Nephron (organoid): Measurements from ENCODE around the gene FUT7.
A peak's percentile ranks its signal among the peaks of the same experiment; 100 is the strongest.

Experiments
- H3K27ac Mint-ChIP-seq, 3 experiments: 2 replicates each; pipeline ENCODE4 v1.8.0; 2020; ENCODE audit warnings: mixed read lengths in 3 of 3, mild to moderate bottlenecking in 2 of 3, moderate library complexity in 1 of 3
- H3K27me3 Mint-ChIP-seq: 2 replicates; pipeline ENCODE4 v1.8.0; 2021; ENCODE audit warnings: low read depth, mild to moderate bottlenecking, moderate library complexity, mixed read lengths
- H3K36me3 Mint-ChIP-seq: 2 replicates; pipeline ENCODE4 v1.8.0; 2020; ENCODE audit warnings: low read depth, mixed read lengths
- H3K4me1 Mint-ChIP-seq: 2 replicates; pipeline ENCODE4 v1.8.0; 2020; ENCODE audit warnings: mixed read lengths
- H3K4me3 Mint-ChIP-seq, 3 experiments: 2 replicates each; pipeline ENCODE4 v1.8.0; 2020; ENCODE audit warnings: mild to moderate bottlenecking in 3 of 3, mixed read lengths in 3 of 3, moderate library complexity in 2 of 3
- H3K9me3 Mint-ChIP-seq: 2 replicates; pipeline ENCODE4 v1.8.0; 2020; ENCODE audit warnings: mixed read lengths
- TF ChIP-seq, protein P1 (sequence below), 3 experiments: fragments of 200-600 bp; sonication (generic); IDR thresholded peaks; one replicate each; pipeline ENCODE4 v1.5.0; 2021; ENCODE audit warnings: antibody characterized with exemption in 3 of 3; ENCODE audit not compliant: unreplicated experiment in 3 of 3

Gene FUT7

DNA sequence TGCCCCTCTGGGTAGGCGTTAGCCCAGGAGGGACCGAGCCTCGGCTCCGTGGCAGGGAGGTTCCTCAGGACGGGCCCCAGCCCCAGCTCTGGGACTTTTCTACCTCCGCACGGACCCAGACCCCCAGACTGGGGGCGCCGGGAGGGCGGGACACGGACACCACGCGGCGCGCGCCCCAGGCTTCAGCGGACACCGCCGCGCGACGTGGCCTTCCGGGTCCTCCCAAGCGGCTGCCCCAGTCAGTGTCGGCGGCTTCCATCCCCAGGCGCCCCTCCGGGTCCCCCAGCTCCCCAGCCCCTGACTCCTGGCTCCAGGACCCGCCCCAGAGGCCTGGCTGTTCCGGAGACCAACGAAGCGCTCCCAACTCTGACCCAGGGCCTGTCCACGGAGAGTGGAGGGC, 46.0 kb downstream of the FUT7 start:
- no peaks in the 10 kb centered on the region for H3K36me3 Mint-ChIP-seq
- H3K9me3 Mint-ChIP-seq, result no peaks in the 10 kb centered on the region
- TF ChIP-seq, protein P1, sequence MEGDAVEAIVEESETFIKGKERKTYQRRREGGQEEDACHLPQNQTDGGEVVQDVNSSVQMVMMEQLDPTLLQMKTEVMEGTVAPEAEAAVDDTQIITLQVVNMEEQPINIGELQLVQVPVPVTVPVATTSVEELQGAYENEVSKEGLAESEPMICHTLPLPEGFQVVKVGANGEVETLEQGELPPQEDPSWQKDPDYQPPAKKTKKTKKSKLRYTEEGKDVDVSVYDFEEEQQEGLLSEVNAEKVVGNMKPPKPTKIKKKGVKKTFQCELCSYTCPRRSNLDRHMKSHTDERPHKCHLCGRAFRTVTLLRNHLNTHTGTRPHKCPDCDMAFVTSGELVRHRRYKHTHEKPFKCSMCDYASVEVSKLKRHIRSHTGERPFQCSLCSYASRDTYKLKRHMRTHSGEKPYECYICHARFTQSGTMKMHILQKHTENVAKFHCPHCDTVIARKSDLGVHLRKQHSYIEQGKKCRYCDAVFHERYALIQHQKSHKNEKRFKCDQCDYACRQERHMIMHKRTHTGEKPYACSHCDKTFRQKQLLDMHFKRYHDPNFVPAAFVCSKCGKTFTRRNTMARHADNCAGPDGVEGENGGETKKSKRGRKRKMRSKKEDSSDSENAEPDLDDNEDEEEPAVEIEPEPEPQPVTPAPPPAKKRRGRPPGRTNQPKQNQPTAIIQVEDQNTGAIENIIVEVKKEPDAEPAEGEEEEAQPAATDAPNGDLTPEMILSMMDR (IDR thresholded peaks at IDR 0.05; ENCODE audit: unreplicated experiment in 3 of 3), result no peak
- no peak overlapping the region for H3K27ac Mint-ChIP-seq
- H3K27me3 Mint-ChIP-seq, result peaks cover 12% of the 10 kb centered on the region
- H3K4me1 Mint-ChIP-seq, result peaks cover 8% of the 10 kb centered on the region
- no peak overlapping the region for H3K4me3 Mint-ChIP-seq

DNA sequence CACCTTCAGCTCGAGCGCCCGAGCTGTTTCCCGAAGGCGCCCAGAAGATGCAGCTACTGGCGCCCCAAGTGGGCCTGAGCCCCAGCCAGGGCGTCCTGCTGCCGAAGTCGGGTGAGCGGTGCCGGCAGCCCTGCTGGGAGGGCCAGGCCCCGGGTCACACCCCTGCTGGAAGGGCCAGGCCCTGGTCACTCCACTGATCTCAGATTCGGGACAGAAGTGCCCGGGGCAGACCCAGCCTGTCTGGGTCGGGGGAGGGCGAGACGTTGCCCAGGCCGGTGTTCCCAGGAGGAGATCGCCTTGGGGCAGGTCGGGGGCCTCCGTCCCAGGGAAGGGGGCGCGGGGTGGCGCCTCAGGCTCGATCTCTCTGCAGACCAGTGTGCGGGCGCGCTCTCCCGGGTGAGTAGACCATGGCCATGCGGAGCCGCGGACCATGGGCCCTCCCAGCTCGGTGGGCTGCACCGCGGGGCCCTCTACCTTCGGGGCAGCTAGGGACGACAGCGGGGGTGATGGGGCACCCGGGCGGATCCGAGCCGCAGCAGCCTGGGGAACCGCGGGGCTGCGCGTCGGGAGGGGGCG, 46.8 kb downstream of the FUT7 start:
- Mint-ChIP-seq H3K4me1 (peaks cover 8% of the 10 kb centered on the region), H3K4me3 (no peak overlapping the region), H3K27me3 (peaks cover 12% of the 10 kb centered on the region), H3K9me3 (no peaks in the 10 kb centered on the region), H3K36me3 (no peaks in the 10 kb centered on the region), H3K27ac (no peak overlapping the region)
- TF ChIP-seq, protein P1 (IDR thresholded peaks at IDR 0.05; ENCODE audit: unreplicated experiment in 3 of 3), result no peak

GRCh38 chr9:136984464-136985026, 47.3 kb downstream of the FUT7 start:
- no peak overlapping the region for H3K4me3 Mint-ChIP-seq
- peaks cover 12% of the 10 kb centered on the region for H3K27me3 Mint-ChIP-seq
- H3K4me1 Mint-ChIP-seq, result peaks cover 8% of the 10 kb centered on the region
- no peaks in the 10 kb centered on the region for H3K36me3 Mint-ChIP-seq
- TF ChIP-seq, protein P1 (IDR thresholded peaks at IDR 0.05; ENCODE audit: unreplicated experiment in 3 of 3), result no peak
- no peak overlapping the region for H3K27ac Mint-ChIP-seq
- H3K9me3 Mint-ChIP-seq, result no peaks in the 10 kb centered on the region

DNA sequence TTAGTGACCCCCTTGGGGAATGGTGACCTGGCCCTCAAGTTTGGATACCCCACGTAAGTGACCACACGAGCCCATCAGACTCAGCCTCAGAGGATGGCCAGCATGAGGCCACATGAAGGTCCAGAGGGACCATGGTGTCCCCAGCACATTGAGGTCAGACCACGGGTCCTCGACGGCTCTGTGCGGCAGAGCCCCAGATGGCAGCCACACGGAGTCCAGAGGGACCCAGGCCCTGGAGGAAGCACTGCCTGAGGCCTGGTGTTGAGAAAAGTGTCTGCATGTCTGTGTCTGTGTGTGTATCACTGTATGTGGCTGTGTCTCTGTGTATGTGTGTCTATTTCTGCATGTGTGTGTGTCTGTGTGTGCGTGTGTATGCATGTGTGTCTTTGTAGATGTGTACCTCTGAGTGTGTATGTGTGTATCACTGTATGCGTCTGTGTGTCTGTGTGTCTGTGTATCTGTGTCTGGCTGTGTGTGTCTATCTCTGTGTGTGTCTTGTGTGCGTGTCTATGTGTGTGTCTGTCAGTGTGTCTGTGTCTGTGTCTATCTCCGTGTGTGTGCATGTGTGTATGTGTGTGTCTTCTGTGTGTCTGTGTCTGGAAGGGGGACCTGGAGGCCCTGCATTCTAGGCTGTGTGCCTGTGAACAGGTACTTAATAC, 48.1 kb downstream of the FUT7 start:
- Mint-ChIP-seq H3K9me3 (no peaks in the 10 kb centered on the region), H3K36me3 (no peaks in the 10 kb centered on the region), H3K27ac (peak overlapping the region in 1 of 3 experiments; percentile 13), H3K27me3 (peaks cover 6% of the 10 kb centered on the region), H3K4me3 (peak overlapping the region in 2 of 3 experiments; percentile 2 to 6), H3K4me1 (peaks cover 8% of the 10 kb centered on the region)
- TF ChIP-seq, protein P1 (IDR thresholded peaks at IDR 0.05; ENCODE audit: unreplicated experiment in 3 of 3), result no peak

GRCh38 chr9:136983167-136983566, 48.7 kb downstream of the FUT7 start:
- TF ChIP-seq, protein P1 (IDR thresholded peaks at IDR 0.05; ENCODE audit: unreplicated experiment in 3 of 3), result no peak
- peaks cover 8% of the 10 kb centered on the region for H3K4me1 Mint-ChIP-seq
- peaks cover 5% of the 10 kb centered on the region for H3K27me3 Mint-ChIP-seq
- no peaks in the 10 kb centered on the region for H3K36me3 Mint-ChIP-seq
- H3K9me3 Mint-ChIP-seq, result no peaks in the 10 kb centered on the region
- H3K4me3 Mint-ChIP-seq, result no peak overlapping the region
- H3K27ac Mint-ChIP-seq, result no peak overlapping the region
